BJ (cell line): ENCODE data around the gene SYK. TPM values are rescaled to one million over a fixed set of nuclear protein-coding genes. Genes with fewer than 3 reads are reported as not detected.

Experiments used
- CTCF ChIA-PET: fragments of 350-600 bp; formaldehyde crosslinking; extraction: SDS; loops from one replicate; lab custom pipeline; 2021; ENCODE audit warnings: antibody characterized with exemption, inconsistent platforms; lab: Yijun Ruan, JAX
- POLR2A ChIA-PET: fragments of 300-600 bp; sonication (Branson Sonifier 250); formaldehyde crosslinking; extraction: SDS; loops from one replicate; lab custom pipeline; 2021; ENCODE audit warnings: antibody characterized with exemption; lab: Charles Lee
- DNase-seq: peaks from one replicate; pipeline ENCODE4 v3.0.0-alpha.2; 2011; ENCODE audit warnings: low read depth
- H3K27me3 ChIP-seq: 2 replicates; pipeline ENCODE4 v1.6.0; 2011; ENCODE audit warnings: low read length; ENCODE audit not compliant: control insufficient read depth, insufficient read depth
- H3K36me3 ChIP-seq: 2 replicates; pipeline ENCODE4 v1.5.1; 2011; ENCODE audit warnings: low read length; ENCODE audit not compliant: control insufficient read depth, insufficient read depth
- H3K4me3 ChIP-seq: 2 replicates; pipeline ENCODE4 v1.5.1; 2011; ENCODE audit warnings: low read depth, mild to moderate bottlenecking, control low read depth, low read length
- CTCF ChIP-seq: IDR thresholded peaks from 2 replicates; pipeline ENCODE4 v1.5.1; 2011; ENCODE audit warnings: low read depth, mild to moderate bottlenecking, control low read depth, inconsistent platforms, low read length, moderate library complexity; ENCODE audit not compliant: insufficient read depth
- polyA plus RNA-seq: library from polyadenylated mRNA; depleted of rRNA; stranded (reverse); fragments of >200 nt; gene quantifications from 2 replicates; pipeline ENCODE4 v1.2.3, GENCODE V29; 2011

SYK gene
- polyA plus RNA-seq, 1 experiment, result not detected

DNA sequence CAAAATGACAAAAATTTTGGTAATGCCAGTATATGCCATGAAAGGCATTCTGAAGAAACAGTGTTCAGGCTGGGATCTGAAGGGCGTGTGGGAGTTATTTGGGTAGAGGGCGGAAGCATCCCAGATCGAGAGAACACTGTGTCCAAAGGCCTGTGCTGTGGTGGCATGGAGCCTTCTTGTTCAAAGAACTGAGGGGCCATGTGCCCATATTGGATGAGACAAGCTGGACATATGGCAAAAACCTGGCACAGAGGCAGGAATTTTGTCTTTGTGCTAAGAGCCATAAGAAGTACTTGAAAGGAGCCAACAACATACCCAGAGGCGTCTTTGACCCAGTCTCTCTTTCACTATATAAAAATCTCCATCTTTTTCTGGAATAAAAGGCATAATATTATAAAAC, 128.0 kb downstream of the SYK start:
- no peaks in the 10 kb centered on the region for H3K36me3 ChIP-seq
- TF ChIP-seq CTCF, result no peak
- ChIA-PET CTCF (interaction anchor here (1.2 to 1.5 kb wide), 2 partner anchors 15 to 16 kb away, joined by 3 read pairs; no protein-coding TSS in a partner anchor), POLR2A (no interaction called here)
- H3K4me3 ChIP-seq, result no peak overlapping the region
- DNase-seq, result no peak
- H3K27me3 ChIP-seq, result no peaks in the 10 kb centered on the region; the same call in 1 of the 2 replicates

DNA sequence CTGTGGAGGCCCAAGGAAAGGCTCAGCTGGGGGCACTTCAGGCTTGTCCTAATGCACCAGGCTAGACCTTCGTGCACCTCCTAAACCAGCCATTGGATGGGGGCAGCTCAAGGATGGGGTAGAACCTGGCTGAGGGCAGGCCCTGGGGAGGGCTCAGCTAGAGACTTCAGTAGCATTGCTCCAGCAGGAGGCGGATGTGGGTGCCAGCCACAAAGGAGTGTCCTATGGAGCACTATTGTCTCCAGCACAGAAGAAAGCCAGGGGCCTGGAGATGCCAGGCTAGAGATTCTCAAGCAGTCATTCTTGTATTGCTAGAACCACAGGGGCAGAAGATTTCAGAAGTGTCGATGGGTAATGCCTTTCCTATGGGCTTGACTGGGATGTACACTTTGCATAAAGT, 131.8 kb downstream of the SYK start:
- no peak for TF ChIP-seq CTCF
- H3K27me3 ChIP-seq, result no peaks in the 10 kb centered on the region; the same call in 1 of the 2 replicates
- CTCF ChIA-PET, result no interaction called here
- no peaks in the 10 kb centered on the region for H3K36me3 ChIP-seq
- no peak overlapping the region for H3K4me3 ChIP-seq
- DNase-seq, result no peak
- POLR2A ChIA-PET, result no interaction called here

- POLR2A ChIA-PET, result no interaction called here
- H3K36me3 ChIP-seq, result no peaks in the 10 kb centered on the region
- no peak overlapping the region for H3K4me3 ChIP-seq
- TF ChIP-seq CTCF, result no peak
- CTCF ChIA-PET, result no interaction called here
- DNase-seq, result no peak
- H3K27me3 ChIP-seq, result no peaks in the 10 kb centered on the region
Observed at GRCh38 chr9:90939351-90939750, 137.7 kb downstream of the SYK start.

GRCh38 chr9:90940280-90940679, 138.7 kb downstream of the SYK start:
- no peaks in the 10 kb centered on the region for H3K36me3 ChIP-seq
- CTCF ChIA-PET, result no interaction called here
- H3K4me3 ChIP-seq, result no peak overlapping the region
- DNase-seq, result no peak
- no peak for TF ChIP-seq CTCF
- H3K27me3 ChIP-seq, result no peaks in the 10 kb centered on the region; the same call in 1 of the 2 replicates
- POLR2A ChIA-PET, result no interaction called here

GRCh38 chr9:90941661-90942060, 140.0 kb downstream of the SYK start:
- Histone ChIP-seq H3K36me3 (no peaks in the 10 kb centered on the region), H3K4me3 (no peak overlapping the region), H3K27me3 (no peaks in the 10 kb centered on the region; the same call in 1 of the 2 replicates)
- DNase-seq, result no peak
- ChIA-PET POLR2A (no interaction called here), CTCF (interaction anchor here (0.6 to 1.0 kb wide), 3 partner anchors 7 to 34 kb away, joined by 3 to 4 read pairs (median 3); no protein-coding TSS in a partner anchor)
- TF ChIP-seq CTCF, result no peak
